NCI-H1092 treated with DMSO at 0.1 percent for 48 hours (cell line): ENCODE measurements around the gene MYRIP.
"Not testable (repeated sequence)": the region's sequence is repeated elsewhere in the genome, so short reads cannot be mapped to it uniquely, and the experiment has no call there.

Source experiments
- DNase-seq: peaks from one replicate; lab custom pipeline; 2025; lab: John Stamatoyannopoulos, UW

Gene MYRIP

DNA sequence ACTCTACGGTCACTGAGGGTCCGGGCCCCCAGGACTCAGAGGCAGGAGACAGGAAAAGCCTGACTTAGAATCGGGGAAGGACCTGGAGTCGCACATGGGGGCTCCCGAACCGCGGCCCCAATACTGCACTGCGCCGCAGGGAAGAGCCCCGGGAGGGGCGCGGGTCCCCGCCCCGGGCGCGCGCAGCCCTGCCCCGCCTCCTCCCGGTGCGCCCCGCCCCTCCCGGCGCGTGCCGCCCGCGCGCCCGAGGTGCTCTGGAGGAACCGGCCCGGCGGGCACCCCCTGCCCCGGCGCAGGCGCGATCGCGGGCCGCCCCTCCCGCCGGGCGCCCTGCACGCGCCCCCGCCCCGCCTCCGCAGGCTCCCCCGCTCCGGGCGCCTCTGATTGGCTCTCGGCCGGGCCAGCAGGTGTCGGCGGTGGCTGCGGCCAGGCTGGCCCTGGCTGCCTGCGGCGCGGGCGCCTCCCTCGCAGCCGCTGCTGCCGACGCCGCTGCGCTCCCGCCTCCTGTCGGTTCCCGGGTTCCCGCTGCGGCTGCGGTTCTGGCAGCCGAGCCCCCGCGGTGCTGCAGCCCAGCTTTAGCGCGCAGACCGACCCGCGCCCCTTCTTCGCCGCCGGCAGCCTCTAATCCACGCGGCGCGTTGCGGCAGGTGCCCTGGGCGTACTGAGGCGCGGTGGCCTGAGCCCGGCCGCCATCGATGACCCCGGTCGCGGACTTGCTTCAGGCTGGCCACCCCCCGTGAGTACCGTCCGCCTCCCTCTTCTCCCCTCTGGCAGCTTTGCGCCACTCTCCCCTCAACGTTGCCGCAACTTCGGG, at the start of gene MYRIP:
Gene MYRIP, plus strand, starts transcription at position 429 of the 814 bp plus-strand sequence. CDS start 91,208 bp downstream, outside the sequence.
- peak; percentile 69 for DNase-seq

DNA sequence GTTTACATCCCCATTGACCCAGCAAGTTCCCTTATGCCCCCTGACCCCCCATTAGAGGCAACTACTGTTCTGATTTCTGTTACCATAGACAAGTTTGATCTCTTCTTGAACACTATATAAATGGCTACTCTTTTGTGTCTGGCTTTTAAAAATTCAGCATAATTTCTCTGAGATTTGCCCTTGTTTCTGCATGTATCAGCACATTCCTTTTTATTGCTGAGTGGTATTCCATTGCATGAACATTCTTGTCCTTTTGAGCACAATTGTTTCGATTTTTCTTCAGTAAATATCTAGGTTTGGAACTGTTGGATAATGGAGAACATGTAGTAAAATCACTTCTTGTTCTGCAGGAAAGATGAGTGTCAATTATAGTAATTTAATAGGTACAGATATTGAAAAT, 49.1 kb upstream of the MYRIP start:
- DNase-seq = no peak

DNA sequence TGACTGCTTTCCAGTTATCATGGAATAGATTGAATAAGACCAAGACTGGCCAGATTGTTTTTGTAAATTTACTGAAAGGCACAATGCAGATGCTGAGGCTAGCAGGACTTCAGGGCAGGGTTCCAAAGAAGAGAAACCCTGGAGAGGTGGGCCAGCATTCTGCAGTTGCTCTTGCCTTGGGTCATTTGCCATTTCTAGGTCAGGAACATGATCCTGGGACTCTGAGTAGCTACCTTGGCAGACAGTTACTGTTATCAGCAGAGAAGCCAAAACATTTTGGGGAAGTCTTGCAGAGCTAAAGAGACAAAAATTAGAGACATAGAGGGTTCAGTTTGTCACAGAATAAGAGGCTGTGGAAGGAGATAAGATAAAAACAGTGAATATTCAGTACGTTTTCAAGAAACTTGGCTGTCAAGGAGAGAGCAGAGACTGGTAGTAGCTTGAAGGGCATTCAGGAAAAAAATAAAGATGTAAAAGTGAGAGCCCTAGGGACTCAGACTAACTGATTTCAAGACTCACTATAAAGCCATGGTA, 46.8 kb upstream of the MYRIP start:
- no peak for DNase-seq

DNA sequence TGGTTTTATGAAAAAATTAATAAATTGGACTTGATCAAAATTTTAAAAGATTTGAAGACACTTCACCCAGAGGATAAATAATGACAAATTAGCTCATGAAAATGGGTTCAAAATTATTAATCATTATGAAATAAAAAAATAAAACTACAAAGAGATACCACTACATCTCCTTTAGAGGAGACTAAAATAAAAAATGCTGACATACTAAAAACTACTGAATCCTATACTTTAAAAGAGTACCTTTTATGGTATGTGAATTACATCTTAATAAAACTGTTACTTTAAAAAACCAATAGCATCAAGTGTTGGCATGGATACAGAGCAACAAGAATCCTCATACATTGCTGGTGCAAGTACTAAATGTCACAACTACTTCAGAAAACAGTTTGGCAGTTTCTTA, 46.0 kb upstream of the MYRIP start:
- no peak for DNase-seq

DNA sequence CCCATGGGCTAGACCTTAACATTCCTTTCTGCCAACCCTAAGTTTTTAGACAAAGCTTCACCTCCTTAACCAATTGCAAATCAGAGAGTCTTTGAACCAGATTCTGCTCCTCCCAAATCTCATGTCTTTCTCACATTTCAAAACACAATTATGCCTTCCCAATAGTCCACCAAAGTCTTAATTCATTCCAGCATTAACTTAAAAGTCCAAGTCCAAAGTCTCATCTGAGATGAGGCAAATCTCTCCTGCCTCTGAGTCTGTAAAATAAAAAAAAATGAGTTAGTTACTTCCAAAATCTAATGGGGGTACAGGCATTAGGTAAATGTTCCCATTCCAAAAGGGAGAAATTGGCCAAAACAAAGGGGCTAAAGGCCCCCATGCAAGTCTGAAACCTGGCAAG, 43.8 kb upstream of the MYRIP start:
- no peak for DNase-seq

DNA sequence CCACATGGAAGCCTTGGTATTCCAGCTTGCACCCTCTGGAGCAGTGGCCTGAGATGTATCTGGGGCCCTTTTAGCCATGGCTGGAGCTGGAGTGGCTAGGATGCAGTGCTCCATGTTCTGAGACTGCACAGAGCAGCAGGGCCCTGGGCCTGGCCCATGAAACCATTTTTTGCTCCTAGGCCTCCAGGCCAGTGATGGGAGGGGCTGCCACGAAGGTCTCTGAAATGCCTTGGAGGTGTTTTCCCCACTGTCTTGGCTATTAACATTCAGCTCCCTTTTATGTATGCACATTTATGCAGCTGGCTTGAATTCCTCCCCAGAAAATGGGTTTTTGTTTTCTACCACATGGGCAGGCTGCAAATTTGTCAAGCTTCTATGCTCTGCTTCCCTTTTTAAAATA, 43.0 kb upstream of the MYRIP start:
- DNase-seq = no peak

DNA sequence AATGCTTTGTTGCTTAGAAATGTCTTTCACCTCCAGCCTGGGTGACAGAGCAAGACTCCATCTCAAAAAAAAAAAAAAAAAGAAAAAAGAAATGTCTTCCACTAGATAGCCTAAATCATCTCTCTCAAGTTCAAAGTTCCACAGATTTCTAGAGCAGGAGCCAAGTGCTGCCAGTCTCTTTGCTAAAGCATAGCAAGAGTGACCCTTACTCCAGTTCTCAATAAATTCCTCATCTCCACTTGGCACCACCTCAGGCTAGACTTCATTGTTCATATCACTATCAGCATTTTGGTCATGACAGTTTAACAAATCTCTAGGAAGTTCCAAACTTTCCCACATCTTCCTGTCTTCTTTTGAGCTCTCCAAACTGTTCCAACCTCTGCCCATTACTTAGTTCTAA, 42.5 kb upstream of the MYRIP start:
- not testable (repeated sequence) for DNase-seq

DNA sequence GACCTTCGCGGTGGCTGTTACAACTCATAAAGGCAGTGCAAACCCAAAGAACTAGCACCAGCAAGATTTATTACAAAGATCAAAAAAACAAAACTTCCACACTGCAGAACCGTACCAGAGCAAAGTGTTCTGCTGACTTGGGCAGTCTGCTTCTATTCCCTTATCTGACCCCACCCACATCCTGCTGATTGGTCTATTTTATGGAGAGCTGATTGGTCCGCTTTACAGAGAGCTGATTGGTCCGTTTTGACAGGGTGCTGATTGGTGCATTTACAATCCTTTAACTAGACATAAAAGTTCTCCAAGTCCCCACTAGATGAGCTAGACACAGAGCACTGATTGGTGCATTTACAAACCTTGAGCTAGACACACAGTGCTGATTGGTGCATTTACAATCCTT, 31.2 kb upstream of the MYRIP start:
- DNase-seq = not testable (repeated sequence)

DNA sequence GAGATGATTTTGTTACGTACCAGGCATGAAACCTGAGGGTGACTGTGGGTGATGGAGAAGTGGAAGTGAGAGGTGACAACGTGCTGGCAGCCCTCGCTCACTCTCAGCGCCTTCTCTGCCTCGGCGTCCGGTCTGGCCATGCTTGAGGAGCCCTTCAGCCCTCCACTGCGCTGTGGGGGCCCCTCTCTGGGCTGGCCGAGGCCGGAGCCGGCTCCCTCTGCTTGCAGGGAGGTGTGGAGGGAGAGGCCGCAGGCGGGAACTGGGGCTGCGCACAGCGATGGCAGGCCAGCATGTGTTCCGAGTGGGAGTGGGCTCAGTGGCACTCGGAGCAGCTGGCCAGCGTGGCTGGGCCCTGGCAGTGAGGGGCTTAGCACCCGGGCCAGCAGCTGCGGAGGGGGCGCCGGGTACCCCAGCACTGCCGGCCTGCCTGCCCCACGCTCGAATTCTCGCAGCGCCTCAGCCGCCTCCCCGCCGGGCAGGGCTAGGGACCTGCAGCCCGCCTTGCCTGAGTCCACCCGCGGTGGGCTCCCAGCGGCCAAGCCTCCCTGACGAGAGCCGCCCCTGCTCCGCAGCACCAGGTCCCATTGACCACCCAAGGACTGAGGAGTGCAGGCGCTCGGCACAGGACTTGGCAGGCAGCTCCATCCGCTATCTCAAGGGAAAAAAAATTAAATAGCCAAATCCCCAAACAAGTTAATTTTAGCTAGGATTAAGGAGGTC, 29.7 kb upstream of the MYRIP start:
- no peak for DNase-seq

DNA sequence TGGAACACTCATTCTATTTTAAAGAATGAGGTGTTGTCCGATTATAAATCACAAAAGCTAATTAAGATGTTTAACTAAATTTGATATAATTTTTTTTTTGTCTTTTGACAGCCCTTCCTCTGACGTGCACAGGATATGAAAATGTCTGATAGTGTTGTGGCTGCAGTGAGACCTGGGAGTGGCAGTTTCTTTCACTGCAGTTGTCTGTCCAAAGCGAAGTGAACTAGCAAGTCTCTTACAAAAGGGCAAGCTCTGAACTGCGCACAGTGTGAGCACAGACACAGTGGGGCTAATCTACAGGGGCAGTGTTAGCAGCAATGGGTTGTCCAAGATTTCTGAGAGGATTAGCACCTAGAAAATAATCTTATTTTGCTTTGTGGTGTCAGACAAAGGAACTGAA, 29.1 kb upstream of the MYRIP start:
- DNase-seq = no peak

DNA sequence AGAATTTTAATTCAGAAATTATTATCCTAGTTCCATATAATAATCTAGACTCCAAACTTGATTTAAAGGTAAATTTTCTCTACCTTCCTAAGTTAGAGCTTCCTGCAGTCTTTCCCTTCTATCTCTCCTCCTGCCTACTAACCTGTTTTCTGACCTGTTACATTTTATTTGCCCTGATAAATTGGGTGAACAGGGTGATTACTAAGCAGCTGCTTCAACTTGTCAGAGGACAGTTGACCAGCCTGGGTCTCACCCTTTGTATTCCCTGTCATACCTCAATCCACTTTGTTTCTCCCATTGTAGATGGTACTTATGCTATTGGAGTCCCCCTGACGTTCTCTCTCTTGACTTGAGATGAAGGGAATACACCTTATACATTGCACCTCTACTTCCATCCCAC, 28.4 kb upstream of the MYRIP start:
- no peak for DNase-seq

DNA sequence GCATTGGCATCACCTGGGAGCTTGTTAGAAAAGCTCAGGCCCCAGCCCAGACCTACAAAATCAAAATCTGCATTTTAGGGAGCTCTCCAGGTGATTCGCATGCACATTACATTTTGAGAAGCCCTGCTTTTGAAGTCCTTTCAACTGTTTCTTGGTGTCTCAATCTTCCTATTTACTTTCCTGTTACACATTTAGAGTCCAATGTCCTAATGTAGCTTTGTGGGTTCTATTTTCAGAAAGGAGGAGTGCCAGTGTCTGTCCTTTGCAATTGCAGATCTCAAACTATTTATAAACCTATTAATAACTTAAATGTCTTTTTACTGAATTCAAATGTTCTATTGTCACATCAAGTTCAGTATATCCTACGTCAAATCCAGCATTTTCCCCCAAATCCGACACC, 27.8 kb upstream of the MYRIP start:
- no peak for DNase-seq

DNA sequence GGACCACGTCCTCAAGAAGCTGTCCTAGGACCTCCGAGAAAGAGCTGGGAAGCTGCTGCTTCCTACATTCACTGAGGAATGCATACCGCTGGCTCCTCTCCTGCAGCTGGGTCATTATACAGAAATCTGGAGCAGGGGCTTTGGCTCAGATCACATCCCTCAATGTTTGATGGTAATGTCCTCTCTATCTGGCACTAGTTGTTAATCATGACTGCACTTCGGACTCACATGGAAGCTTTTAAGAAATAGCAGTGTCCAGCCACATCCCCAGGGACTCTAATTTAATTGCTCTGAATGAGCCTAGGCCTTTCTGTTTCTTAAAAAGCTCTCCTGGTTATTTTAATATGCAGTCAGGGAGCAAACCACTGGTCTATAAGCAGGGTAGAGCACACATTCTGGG, 25.7 kb upstream of the MYRIP start:
- DNase-seq = no peak

DNA sequence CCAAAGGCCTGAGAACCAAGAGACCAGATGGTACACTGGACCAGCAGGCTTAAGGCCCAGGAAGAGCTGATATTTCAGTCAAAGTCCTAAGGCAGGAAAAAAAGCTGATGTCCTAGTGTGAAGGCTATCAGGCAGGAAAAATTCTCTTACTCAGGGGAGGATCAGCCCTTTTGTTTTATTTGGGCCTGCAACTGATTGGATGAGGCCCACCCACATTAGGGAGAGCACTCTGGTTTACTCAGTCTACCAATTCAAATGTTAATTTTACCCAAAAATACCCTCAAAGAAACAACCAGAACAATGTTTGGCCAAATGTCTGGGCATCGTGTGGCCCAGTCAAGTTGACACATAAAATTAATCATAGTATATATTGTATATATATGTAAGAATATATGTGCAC, 24.5 kb upstream of the MYRIP start:
- no peak for DNase-seq

DNA sequence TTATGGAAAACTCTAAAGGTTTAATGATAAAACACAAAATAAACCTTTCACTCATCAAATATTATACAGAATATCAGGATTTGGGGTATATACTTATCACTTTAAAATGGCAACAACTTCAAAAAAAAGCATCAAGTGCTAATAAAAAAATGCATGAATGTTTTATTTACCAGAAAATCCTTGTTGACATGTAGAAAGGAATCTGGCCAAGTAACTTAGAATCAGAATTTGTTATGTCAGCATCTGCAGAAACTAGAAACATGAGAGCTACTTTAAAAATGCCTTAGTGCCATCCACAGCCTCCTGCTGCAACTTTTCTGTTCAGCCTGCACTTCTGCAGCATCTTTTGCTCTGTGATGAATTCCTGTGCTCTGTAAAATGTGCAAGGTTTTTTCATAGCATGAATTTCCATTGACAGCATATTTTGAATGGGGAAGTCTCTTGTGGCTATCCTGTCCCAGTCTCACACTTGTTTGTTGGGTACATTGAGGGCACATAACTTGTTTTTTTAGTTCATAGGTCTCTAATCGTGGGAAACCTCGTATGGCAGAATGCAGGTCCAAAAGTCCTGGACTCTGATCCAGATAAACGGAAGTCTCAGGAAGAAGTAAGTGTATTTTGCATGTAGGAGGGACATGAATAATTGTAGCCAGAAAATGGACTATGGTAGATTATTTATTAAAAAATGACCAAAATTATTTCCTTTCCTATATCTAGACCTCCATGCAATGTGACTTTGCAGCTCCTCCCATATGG, 21.1 kb upstream of the MYRIP start:
- no peak for DNase-seq

DNA sequence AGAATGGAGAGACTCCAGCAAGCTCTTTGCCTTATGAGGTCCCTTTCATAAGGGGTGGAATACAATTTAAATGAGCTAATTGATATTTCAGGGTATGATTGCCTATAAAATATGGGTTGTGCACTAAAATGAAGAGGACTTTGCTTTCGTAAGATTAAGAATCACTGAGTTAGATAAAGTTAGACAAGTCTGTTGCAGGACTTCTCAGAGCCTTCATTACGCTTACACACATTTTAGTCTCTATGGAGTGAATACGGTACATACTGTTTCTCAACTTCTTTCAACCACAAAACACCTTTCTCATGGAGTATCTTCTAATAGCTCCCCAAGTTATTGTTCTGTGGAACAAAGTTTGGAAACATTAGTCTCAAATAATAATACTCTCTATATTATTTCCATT, 17.8 kb upstream of the MYRIP start:
- no peak for DNase-seq

DNA sequence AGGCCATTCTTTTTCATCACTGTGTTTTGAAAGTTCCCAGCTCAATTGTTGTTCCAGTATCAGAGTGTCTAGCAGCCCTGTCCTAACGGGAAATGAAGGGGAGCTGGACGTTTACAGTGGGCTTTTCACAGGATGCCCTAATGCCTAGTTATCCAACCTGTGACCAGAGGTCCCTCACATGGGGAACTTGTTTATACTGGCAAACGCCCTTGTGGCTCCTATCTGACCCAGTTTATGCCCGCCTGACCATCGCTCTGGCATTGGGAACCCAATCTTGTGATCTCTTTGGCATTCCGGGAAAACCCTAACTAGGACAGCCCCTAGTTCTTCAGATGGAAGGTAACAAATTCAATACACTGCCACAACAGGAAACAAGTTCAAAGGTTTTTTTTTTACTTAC, 14.5 kb upstream of the MYRIP start:
- DNase-seq = no peak

DNA sequence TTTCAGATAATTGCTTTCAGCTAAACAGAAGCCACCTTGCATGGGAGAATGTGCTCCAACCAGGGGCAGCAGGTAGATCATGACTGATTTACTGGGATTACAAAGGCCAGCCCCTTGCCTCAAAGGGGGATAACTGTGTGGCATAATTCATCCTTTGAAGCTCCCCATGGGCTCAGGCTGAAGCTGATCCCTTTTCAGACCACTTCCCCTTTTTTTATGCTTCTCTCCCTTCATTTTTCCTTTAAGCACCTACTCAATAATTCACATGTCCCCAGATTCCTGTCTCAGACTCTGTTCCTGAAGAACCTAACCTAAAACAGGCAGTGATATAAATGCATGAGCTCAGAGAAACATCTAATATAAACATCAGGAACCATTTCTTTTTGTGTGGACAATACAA, 8.2 kb upstream of the MYRIP start:
- DNase-seq = no peak

DNA sequence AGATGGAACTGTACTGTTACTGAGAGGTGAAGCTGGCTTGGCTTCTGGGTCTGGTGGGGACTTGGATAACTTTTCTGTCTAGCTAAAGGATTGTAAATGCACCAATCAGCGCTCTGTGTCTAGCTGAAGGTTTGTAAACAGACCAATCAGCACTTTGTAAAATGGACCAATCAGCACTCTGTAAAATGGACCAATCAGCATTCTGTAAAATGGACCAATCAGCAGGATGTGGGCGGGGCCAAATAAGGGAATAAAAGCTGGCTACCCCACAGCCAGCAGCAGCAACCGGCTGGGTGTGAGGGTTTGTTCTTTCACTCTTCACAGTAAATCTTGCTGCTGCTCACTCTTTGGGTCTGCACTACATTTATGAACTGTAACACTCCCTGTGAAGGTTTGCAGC, 6.9 kb upstream of the MYRIP start:
- DNase-seq = not testable (repeated sequence)

DNA sequence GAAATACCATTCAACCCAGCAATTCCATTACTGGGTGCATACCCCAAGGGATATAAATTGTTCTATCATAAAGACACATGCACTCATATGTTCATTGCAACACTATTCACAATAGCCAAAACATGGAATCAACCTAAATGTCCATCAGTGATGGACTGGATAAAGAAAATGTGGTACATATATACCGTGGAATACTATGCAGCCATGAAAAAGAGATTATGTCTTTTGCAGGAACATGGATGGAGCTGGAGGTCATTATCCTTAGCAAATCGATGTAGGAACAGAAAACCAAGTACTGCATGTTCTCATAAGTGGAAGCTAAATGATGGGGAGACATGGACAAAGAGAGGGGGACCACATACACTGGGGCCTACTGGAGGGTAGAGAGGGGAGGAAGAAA, 5.5 kb upstream of the MYRIP start:
- DNase-seq = no peak

DNA sequence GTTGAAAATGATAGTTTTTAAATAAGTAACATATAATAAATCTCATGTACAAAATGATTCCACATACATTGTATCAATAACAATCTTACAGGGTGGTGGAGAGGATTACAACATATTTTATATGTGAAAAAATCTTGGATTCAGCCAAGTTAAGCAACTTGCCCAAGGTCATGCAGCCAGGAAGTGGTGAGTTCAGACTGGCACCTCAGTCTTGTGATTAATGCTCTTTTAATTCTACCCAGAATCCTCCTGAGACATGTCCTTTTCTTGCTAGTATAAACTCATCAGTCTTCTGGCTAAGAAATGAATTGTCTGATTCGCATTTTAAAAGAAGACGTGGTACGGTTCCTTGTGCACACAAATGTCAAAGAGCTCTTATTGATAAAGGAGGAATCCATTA, 4.5 kb upstream of the MYRIP start:
- DNase-seq = no peak

DNA sequence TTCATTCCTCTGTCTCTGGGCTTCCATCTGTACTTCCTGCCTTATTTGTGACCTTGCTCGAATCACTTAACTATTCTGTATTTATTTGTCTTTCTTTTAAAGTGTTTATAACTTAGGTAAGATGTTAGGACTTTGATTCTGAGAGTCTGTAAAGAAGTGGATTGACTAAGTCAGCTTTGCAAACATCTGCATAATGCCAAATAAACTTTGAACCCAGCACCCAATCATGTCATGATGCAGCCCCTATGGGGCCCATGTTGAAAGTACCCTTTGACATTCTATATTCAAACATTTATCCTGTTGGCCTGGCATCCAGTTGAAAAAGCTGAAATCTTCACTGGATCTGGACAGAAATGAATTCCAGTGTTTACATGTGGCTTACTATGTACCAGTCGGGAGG, 3.8 kb upstream of the MYRIP start:
- DNase-seq = no peak

DNA sequence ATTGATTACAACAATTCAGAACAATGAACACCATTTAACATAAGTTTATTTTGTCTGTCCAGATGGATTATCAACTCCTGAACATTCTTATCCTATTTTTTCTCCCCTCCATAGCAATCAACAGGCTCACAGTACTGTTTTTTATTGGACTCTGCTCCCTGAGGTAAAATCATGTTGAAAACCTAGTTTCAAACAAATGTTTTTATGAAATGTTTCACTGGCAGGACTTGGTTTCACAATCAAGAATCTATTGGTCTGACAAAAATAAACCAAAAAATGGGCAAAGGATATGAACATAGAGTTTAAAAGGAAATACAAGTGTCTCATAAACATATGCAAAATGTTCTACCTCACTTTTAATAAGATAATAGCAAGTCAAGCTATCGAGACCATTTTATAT, 2.6 kb upstream of the MYRIP start:
- DNase-seq = no peak
